Fibroblast of villous mesenchyme (primary cell): ENCODE results near the gene SPTB. TPM values are rescaled to one million over a fixed set of nuclear protein-coding genes. Genes with fewer than 3 reads are reported as not detected.

ENCODE experiments used
- DNase-seq: peaks from one replicate; pipeline ENCODE4 v3.0.0-alpha.2; 2010; ENCODE audit warnings: low read depth
- H3K4me3 ChIP-seq: 2 replicates; pipeline ENCODE4 v1.5.1; 2011; ENCODE audit warnings: low read depth, mild to moderate bottlenecking, low read length
- CTCF ChIP-seq: IDR thresholded peaks from 2 replicates; pipeline ENCODE4 v1.5.1; 2012; ENCODE audit warnings: low read depth, mild to moderate bottlenecking, low read length; ENCODE audit not compliant: insufficient read depth
- total RNA-seq: library from RNA; depleted of rRNA; stranded (reverse); fragments of >200 nt; gene quantifications from 2 replicates; pipeline ENCODE4 v1.2.3, GENCODE V29; 2012

The SPTB gene
- total RNA-seq, 1 donor, result under 0.01 TPM

GRCh38 chr14:64703395-64704142 lies 176.1 kb downstream of the SPTB start:
- H3K4me3 ChIP-seq, result peak overlapping the region; percentile 89
- no peak for TF ChIP-seq CTCF
- DNase-seq, result peak; percentile 61

GRCh38 chr14:64702493-64703394 lies 177.0 kb downstream of the SPTB start:
- H3K4me3 ChIP-seq, result no peak overlapping the region
- TF ChIP-seq CTCF, result no peak
- no peak for DNase-seq

GRCh38 chr14:64701660-64702059 lies 178.0 kb downstream of the SPTB start:
- DNase-seq, result no peak
- H3K4me3 ChIP-seq, result no peak overlapping the region
- no peak for TF ChIP-seq CTCF

GRCh38 chr14:64700894-64701293 lies 178.8 kb downstream of the SPTB start:
- DNase-seq, result no peak
- H3K4me3 ChIP-seq, result no peak overlapping the region
- no peak for TF ChIP-seq CTCF

- no peak for DNase-seq
- no peak for TF ChIP-seq CTCF
- no peak overlapping the region for H3K4me3 ChIP-seq
These were observed 179.4 kb downstream of the SPTB start for GRCh38 chr14:64700290-64700689.

- no peak for TF ChIP-seq CTCF
- DNase-seq, result no peak
These were observed 180.8 kb downstream of the SPTB start for GRCh38 chr14:64698903-64699302.

More at GRCh38 chr14:64698903-64699302, 180.8 kb downstream of the SPTB start:
- H3K4me3 ChIP-seq, result no peak overlapping the region
